ENCODE data around the gene UGT1A7.

DNA sequence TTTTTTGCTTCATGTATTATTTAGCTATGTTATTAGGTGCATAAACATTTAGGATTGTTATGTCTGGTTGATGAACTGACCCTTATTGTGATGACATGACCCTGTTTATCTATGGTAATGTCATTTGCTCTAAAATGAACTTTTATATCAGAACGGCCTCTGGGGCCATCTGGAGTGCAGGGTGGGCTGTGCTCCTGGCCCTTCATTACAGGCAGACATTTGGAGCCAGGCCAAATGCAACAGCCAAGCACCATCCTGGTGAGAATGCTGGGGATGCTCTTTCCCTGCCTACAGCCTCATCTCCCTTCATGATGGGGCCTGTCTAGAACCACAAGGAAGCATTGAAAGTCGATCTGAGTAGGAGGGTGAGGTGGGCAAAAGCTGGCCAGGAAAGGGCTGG lies 134.6 kb downstream of the UGT1A7 start:
- TF ChIP-seq POLR2A (IDR thresholded peaks at IDR 0.05), result no peak
- TF ChIP-seq, protein P1, sequence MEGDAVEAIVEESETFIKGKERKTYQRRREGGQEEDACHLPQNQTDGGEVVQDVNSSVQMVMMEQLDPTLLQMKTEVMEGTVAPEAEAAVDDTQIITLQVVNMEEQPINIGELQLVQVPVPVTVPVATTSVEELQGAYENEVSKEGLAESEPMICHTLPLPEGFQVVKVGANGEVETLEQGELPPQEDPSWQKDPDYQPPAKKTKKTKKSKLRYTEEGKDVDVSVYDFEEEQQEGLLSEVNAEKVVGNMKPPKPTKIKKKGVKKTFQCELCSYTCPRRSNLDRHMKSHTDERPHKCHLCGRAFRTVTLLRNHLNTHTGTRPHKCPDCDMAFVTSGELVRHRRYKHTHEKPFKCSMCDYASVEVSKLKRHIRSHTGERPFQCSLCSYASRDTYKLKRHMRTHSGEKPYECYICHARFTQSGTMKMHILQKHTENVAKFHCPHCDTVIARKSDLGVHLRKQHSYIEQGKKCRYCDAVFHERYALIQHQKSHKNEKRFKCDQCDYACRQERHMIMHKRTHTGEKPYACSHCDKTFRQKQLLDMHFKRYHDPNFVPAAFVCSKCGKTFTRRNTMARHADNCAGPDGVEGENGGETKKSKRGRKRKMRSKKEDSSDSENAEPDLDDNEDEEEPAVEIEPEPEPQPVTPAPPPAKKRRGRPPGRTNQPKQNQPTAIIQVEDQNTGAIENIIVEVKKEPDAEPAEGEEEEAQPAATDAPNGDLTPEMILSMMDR (IDR thresholded peaks at IDR 0.05), result no peak
